GM21381 (cell line): Measurements from ENCODE around the gene RAB34.

ENCODE experiments used
- ATAC-seq: cut with Tn5 transposase; IDR thresholded peaks from one replicate; pipeline ENCODE4 v1.9.1; 2021; ENCODE audit warnings: mild to moderate bottlenecking, moderate library complexity; ENCODE audit not compliant: unreplicated experiment

RAB34 gene

GRCh38 chr17:28717578-28718332 lies at the start of gene RAB34:
RAB34 (minus strand) TSS chr17:28717868; CDS start chr17:28717266, 602 bp downstream.
- ATAC-seq, result no peak

GRCh38 chr17:28765038-28765437 lies 47.4 kb upstream of the RAB34 start:
- no peak for ATAC-seq

GRCh38 chr17:28763804-28764266 lies 46.2 kb upstream of the RAB34 start:
- ATAC-seq, result peak; percentile 28

GRCh38 chr17:28763137-28763799 lies 45.6 kb upstream of the RAB34 start:
- peak; percentile 66 for ATAC-seq

- no peak for ATAC-seq
Measured at GRCh38 chr17:28760601-28761562, 43.2 kb upstream of the RAB34 start.

- no peak for ATAC-seq
Measured at GRCh38 chr17:28759256-28759865, 41.7 kb upstream of the RAB34 start.

- no peak for ATAC-seq
Measured at GRCh38 chr17:28758411-28759121, 40.9 kb upstream of the RAB34 start.

- no peak for ATAC-seq
Measured at GRCh38 chr17:28756049-28756804, 38.6 kb upstream of the RAB34 start.

GRCh38 chr17:28755486-28755885 lies 37.8 kb upstream of the RAB34 start:
- no peak for ATAC-seq

GRCh38 chr17:28751600-28752366 lies 34.1 kb upstream of the RAB34 start:
- ATAC-seq, result no peak

GRCh38 chr17:28750178-28751047 lies 32.7 kb upstream of the RAB34 start:
- ATAC-seq, result peak; percentile 75

- peak; percentile 9 for ATAC-seq
Measured at GRCh38 chr17:28749516-28750177, 32.0 kb upstream of the RAB34 start.

GRCh38 chr17:28748852-28749515 lies 31.3 kb upstream of the RAB34 start:
- no peak for ATAC-seq

GRCh38 chr17:28747801-28748750 lies 30.4 kb upstream of the RAB34 start:
- ATAC-seq, result no peak

- ATAC-seq, result no peak
Measured at GRCh38 chr17:28747051-28747691, 29.5 kb upstream of the RAB34 start.
